ENCODE data around the gene SMAD3. TPM values are rescaled to one million over a fixed set of nuclear protein-coding genes. Genes with fewer than 3 reads are reported as not detected.
A peak's percentile ranks its signal among the peaks of the same experiment; 100 is the strongest.

SMAD3 gene
- total and polyA plus RNA-seq, 4 donors, result 4.0 to 12.2 (median 5.5) TPM

- TF ChIP-seq, protein P1, sequence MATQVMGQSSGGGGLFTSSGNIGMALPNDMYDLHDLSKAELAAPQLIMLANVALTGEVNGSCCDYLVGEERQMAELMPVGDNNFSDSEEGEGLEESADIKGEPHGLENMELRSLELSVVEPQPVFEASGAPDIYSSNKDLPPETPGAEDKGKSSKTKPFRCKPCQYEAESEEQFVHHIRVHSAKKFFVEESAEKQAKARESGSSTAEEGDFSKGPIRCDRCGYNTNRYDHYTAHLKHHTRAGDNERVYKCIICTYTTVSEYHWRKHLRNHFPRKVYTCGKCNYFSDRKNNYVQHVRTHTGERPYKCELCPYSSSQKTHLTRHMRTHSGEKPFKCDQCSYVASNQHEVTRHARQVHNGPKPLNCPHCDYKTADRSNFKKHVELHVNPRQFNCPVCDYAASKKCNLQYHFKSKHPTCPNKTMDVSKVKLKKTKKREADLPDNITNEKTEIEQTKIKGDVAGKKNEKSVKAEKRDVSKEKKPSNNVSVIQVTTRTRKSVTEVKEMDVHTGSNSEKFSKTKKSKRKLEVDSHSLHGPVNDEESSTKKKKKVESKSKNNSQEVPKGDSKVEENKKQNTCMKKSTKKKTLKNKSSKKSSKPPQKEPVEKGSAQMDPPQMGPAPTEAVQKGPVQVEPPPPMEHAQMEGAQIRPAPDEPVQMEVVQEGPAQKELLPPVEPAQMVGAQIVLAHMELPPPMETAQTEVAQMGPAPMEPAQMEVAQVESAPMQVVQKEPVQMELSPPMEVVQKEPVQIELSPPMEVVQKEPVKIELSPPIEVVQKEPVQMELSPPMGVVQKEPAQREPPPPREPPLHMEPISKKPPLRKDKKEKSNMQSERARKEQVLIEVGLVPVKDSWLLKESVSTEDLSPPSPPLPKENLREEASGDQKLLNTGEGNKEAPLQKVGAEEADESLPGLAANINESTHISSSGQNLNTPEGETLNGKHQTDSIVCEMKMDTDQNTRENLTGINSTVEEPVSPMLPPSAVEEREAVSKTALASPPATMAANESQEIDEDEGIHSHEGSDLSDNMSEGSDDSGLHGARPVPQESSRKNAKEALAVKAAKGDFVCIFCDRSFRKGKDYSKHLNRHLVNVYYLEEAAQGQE (IDR thresholded peaks at IDR 0.05), result no peak
Observed at GRCh38 chr15:67097424-67097823, 32.0 kb downstream of the SMAD3 start (continued).

GRCh38 chr15:67097930-67098740 is 32.7 kb downstream of the SMAD3 start:
- H3K36me3 ChIP-seq (ENCODE audit: control insufficient read depth in 4 of 4, insufficient read depth in 3 of 4, low read depth in 1 of 4, low read length in 3 of 4), result peaks cover 0 to 6% (median 0%) of the 10 kb centered on the region in 4 donors
- H3K9ac ChIP-seq (ENCODE audit: low read depth in 1 of 2, low read length in 2 of 2), result no peak overlapping the region
- no peaks in the 10 kb centered on the region for H3K27me3 ChIP-seq (ENCODE audit: control insufficient read depth in 4 of 4, insufficient read depth in 4 of 4, low read length in 3 of 4)
- H3K9me3 ChIP-seq (ENCODE audit: control insufficient read depth in 4 of 4, low read length in 3 of 4), result no peaks in the 10 kb centered on the region
- no peak for DNase-seq (ENCODE audit: low spot score)
- peak overlapping the region; percentile 24 to 36 for H3K27ac ChIP-seq (ENCODE audit: low read depth in 1 of 2, low read length in 2 of 2)
- no peak overlapping the region for H3K4me3 ChIP-seq (ENCODE audit: low read depth in 1 of 3, low read length in 3 of 3)
- no peak for TF ChIP-seq YY1 (IDR thresholded peaks at IDR 0.05)
- no peak for TF ChIP-seq TAF1 (conservative IDR thresholded peaks at IDR 0.05)
- TF ChIP-seq FOXA1 (IDR thresholded peaks at IDR 0.05), result no peak
- peaks cover 4 to 26% (median 18%) of the 10 kb centered on the region in 4 donors for H3K4me1 ChIP-seq (ENCODE audit: control insufficient read depth in 4 of 4, insufficient read depth in 4 of 4, low read length in 3 of 4)
- WGBS, result 37% methylated on average over 14 of the region's 14 CpGs

DNA sequence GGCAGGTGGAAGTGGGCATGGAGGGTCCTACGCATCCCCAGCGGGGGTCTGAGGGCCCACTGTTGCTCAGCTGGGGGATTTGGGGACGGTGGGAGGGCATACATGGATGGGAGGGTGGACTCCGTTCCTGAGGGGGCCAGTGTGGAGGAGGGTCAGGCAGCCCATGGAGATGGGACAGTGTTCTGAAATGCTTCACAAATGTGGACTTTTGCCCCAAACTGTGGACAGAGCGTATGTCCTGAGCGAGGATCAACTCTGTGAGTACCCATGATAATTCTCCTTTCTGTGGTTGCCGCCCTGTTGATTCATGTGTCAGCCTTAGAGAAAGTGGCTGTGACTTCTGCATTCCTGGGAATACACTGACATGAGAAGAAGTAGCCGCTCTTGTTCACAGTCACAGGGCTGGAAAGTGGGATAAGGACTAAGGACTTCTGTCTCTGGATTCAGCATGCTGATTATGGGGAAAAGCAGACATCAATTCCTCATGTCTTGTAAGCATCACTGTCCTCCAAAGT is 33.4 kb downstream of the SMAD3 start:
- TF ChIP-seq FOXA2 (IDR thresholded peaks at IDR 0.05) (peak; percentile 35), EGR1 (IDR thresholded peaks at IDR 0.05; ENCODE audit: low read depth in 2 of 2) (no peak), GABPA (IDR thresholded peaks at IDR 0.05 in 1 of 2, conservative IDR thresholded peaks at IDR 0.05 in 1 of 2) (no peak), HNF4A (conservative IDR thresholded peaks at IDR 0.05) (peak; percentile 95), YY1 (IDR thresholded peaks at IDR 0.05) (peak; percentile 67), MAX (IDR thresholded peaks at IDR 0.05) (peak; percentile 18), CTCF (IDR thresholded peaks at IDR 0.05; ENCODE audit: low read depth, low read length, missing input control) (no peak), NR2F2 (IDR thresholded peaks at IDR 0.05) (no peak), SP1 (IDR thresholded peaks at IDR 0.05) (peak; percentile 62), ZBTB33 (IDR thresholded peaks at IDR 0.05) (no peak), JUND (IDR thresholded peaks at IDR 0.05) (peak in 1 of 2 donors; percentile 11), FOXA1 (IDR thresholded peaks at IDR 0.05) (peak; percentile 44), RXRA (IDR thresholded peaks at IDR 0.05) (peak; percentile 76 to 87), HNF4G (IDR thresholded peaks at IDR 0.05) (peak; percentile 73), RAD21 (IDR thresholded peaks at IDR 0.05) (peak in 1 of 2 donors; percentile 47), TAF1 (conservative IDR thresholded peaks at IDR 0.05) (no peak)
- TF ChIP-seq, protein P1 (IDR thresholded peaks at IDR 0.05), result no peak
- TF ChIP-seq, protein P2, sequence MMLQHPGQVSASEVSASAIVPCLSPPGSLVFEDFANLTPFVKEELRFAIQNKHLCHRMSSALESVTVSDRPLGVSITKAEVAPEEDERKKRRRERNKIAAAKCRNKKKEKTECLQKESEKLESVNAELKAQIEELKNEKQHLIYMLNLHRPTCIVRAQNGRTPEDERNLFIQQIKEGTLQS (IDR thresholded peaks at IDR 0.05), result no peak
- Histone ChIP-seq H3K4me1 (ENCODE audit: control insufficient read depth in 4 of 4, insufficient read depth in 4 of 4, low read length in 3 of 4) (peaks cover 6 to 32% (median 22%) of the 10 kb centered on the region in 4 donors), H3K4me3 (ENCODE audit: low read depth in 1 of 3, low read length in 3 of 3) (no peak overlapping the region), H3K9ac (ENCODE audit: low read depth in 1 of 2, low read length in 2 of 2) (no peak overlapping the region), H3K36me3 (ENCODE audit: control insufficient read depth in 4 of 4, insufficient read depth in 3 of 4, low read depth in 1 of 4, low read length in 3 of 4) (no peaks in the 10 kb centered on the region), H3K27me3 (ENCODE audit: control insufficient read depth in 4 of 4, insufficient read depth in 4 of 4, low read length in 3 of 4) (no peaks in the 10 kb centered on the region), H3K9me3 (ENCODE audit: control insufficient read depth in 4 of 4, low read length in 3 of 4) (no peaks in the 10 kb centered on the region), H3K27ac (ENCODE audit: low read depth in 1 of 2, low read length in 2 of 2) (peak overlapping the region; percentile 24 to 36)
- 37% methylated on average over 8 of the region's 8 CpGs for WGBS
- DNase-seq (ENCODE audit: low spot score), result no peak

All from liver (tissue), 9 donors.